Activated effector memory CD4-positive, alpha-beta T cell treated with anti-CD3 and anti-CD28 coated beads, Interleukin-2, amount 50 U/mL, for 16 hours (primary cell): Measurements from ENCODE around the gene DHX38.
"Not testable (repeated sequence)": the region's sequence is repeated elsewhere in the genome, so short reads cannot be mapped to it uniquely, and the experiment has no call there.

Experiments used
- DNase-seq: peaks from one replicate; pipeline ENCODE4 v3.0.0-alpha.2; 2020

The DHX38 gene

GRCh38 chr16:72093448-72094265 lies at the start of gene DHX38, which contains the start of gene TXNL4B:
DHX38 (plus strand) TSS chr16:72093847; CDS start chr16:72096158, 2,311 bp downstream.
TXNL4B (minus strand) TSS chr16:72093620; CDS start chr16:72090749, 2,871 bp downstream.
- DNase-seq = peak; percentile 96

GRCh38 chr16:72044296-72044695 lies 49.4 kb upstream of the DHX38 start:
- no peak for DNase-seq

DNA sequence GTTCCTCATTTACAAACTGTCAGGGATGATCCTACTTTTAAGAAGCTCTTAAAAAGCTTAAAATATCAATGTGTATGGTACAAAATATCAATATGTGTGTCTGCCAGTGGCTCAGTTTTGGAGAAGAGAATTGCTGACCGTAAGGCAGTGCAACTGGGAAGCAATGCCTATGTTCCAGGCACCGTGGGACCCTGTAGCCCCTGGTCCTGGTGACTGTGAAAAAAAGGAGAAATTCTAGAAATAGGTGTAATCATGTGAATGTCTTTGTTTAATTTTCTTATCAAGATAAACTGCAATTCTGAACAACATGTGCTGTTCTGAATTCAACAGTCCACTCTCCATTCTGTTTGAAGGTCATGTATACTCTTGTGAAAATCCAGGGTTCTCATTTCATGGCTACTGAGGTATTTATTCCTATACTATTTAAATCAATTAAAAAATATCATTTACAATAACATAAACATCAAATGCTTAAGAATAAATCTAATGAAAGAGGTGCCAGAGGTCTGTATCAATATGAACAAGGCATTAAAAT lies 48.8 kb upstream of the DHX38 start:
- no peak for DNase-seq

DNA sequence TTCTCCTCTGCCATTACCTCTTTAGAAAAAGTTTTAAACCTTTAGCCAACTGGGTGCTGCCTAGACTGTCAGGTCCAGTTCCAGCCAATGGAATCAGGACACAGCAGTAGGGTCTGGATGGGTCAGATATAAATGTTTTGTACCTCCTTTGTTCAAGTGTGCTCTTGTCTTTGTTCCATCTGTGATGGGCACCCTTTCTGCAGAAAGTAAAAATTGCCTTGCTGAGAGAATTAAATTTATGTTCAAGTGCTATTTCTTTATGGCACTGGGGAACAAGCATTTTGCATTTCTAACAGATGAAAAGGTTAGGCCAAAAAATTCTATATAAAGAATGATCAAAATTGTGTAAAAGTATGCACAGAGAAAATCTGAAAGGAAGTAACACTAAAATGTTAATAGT lies 44.5 kb upstream of the DHX38 start:
- DNase-seq = no peak

- no peak for DNase-seq
Observed at GRCh38 chr16:72050769-72051464, 42.7 kb upstream of the DHX38 start.

DNA sequence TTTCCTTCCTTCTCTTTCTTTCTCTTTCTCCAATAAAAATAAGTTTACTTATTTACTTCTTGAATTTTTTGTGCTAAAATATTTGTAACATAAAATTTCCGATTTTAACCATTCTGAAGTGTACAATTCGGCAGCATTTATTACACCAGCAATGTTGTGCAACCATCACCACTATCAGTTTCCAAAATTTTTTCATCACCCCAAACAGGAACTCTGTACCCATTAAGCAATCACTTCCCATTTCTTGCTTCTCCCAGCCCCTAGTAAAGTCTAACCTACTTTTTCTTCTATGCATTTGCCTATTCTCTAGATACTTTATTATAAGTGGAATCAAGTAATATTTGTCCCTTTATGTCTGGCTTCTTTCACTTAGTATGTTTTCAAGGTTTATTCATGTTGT lies 41.8 kb upstream of the DHX38 start:
- no peak for DNase-seq

DNA sequence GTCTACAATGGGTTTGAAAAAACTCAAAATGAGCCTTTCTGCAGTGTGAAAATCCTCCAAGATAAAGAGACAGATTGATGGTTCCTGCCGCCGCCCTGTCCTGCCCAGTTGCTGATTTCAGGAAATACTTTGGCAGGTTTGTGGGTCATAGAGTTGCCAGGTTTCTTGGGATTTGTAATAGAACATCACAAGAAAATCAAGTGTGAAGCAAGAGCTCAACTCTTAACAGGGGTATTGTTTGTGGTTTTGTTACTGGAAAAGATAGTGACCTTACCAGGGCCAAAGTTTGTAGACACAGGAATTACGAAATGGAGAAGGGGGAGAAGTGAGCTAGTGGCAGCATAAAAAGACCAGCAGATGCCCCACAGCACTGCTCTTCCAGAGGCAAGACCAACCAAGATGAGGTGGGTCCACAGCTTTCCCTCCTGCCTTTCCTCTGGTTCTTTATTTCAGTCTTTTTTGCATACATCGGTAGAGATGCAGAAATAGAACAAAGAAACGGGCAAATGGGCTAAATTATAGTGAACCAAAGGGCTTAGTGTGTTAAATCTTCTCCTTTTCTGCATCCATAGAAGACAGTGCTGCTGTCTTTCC lies 39.3 kb upstream of the DHX38 start, which contains the start of gene HP:
TSS of gene HP (plus strand) at position 252 of the 594 bp plus-strand sequence. CDS start at position 400, 148 bp downstream.
- DNase-seq = not testable (repeated sequence)

DNA sequence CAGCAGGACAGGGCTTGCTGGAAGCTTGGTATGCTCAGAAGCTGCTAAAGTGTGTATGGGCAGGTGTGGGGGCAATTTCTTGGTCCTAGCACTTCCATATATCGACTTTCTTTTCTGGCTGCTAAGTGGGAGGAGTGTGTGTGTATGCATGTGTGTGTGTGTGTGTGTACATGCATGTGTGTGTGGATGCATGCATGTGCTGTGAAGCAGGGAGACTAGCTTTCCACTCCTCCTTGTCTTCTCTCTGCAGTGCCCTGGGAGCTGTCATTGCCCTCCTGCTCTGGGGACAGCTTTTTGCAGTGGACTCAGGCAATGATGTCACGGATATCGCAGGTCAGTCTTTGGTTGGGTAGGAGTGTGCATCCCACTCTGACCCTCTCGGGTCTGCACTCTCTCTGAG lies 37.7 kb upstream of the DHX38 start:
- no peak for DNase-seq

DNA sequence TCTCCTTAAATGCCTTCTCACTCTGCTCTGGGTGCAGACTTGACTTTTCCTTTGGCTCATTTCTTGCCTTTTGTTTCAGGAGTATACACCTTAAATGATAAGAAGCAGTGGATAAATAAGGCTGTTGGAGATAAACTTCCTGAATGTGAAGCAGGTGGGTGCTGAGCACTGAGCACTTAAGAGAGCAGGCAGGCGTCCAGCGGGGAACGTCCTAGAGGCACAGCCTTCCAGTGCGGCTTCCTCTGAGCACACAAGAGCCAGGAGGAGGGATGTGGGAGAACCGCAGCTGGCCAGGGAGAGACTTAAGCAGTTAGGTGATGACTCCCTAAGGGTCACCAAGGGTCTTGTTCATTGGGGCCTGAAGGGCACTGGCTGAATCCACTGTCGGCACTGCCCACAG lies 36.3 kb upstream of the DHX38 start:
- DNase-seq = not testable (repeated sequence)

GRCh38 chr16:72059060-72059459 lies 34.6 kb upstream of the DHX38 start:
- not testable (repeated sequence) for DNase-seq

GRCh38 chr16:72060405-72060804 lies 33.2 kb upstream of the DHX38 start:
- DNase-seq = no peak

DNA sequence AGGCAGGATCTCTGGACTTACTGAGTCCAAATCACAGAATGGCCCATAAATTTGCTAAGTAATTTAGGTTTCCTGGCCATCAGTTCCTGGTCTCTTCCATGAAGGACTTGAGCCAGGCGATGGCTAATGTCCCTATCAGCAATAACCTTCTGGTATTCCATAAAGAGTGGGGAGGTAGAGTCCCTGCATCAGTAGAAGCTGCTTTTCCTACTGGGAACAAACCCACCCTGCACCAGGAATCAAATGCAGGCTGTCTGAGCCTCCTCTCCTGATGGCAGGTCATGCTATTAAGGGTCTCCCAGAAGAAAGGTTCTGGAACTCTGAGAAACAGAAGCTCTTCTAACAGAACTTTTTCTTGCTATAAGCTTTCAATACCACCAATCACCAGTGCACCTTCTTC lies 32.1 kb upstream of the DHX38 start:
- DNase-seq = no peak

- no peak for DNase-seq
Observed at GRCh38 chr16:72064361-72064894, 29.2 kb upstream of the DHX38 start.

GRCh38 chr16:72066747-72067146 lies 26.9 kb upstream of the DHX38 start:
- DNase-seq = no peak

GRCh38 chr16:72068930-72069329 lies 24.7 kb upstream of the DHX38 start:
- no peak for DNase-seq

DNA sequence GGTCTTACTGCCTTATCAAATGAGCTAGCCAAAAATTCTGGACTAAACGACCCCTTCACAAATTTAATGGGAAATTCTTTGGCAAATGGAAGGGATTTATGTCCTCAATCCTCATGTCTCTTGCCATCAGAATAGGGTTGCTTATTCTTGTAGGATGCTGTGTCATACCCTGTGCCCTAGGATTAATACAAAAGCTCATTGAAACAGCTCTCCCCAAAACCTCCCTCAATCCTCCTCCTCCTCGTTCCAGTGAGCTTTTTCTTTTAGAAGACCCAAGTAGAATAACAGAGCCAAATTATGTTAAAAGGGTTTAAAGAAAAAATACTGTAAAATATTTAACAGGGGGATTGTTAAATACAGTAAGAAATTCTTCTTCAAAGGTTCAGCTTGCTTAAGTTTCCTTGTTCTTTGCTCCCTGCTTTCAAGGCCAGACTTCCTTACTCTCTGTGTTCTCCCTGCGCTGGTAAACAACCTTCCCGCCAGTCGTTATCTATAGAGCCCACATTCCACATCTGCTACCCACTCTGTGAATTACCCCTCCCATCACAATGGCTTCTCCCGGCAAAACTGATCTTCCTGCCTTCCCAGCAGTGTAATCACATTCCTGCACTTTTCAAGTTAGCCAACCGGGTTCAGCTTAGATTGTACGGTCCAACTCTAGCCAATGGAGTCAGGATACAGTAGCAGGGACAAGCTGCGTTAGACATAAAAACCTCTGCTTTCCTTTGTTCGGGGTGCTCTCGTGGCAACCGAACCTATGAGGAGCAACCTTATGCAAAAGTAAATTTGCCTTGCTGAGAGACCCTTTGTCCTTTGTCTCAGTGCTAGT lies 20.9 kb upstream of the DHX38 start:
- DNase-seq = no peak

GRCh38 chr16:72073560-72074230 lies 20.0 kb upstream of the DHX38 start:
- DNase-seq = no peak

- DNase-seq = not testable (repeated sequence)
Observed at GRCh38 chr16:72075067-72075466, 18.6 kb upstream of the DHX38 start.

- not testable (repeated sequence) for DNase-seq
Observed at GRCh38 chr16:72076991-72077706, 16.5 kb upstream of the DHX38 start.

GRCh38 chr16:72083778-72084404 lies 9.8 kb upstream of the DHX38 start:
- DNase-seq = no peak
